ACC112 (cell line): ENCODE results near the gene SLC25A36.

ENCODE experiments used
- H2AFZ ChIP-seq: fragments of 200-600 bp; sonication (generic); one replicate; pipeline ENCODE4 v1.6.0; 2017; ENCODE audit warnings: antibody characterized with exemption, low read length; ENCODE audit not compliant: unreplicated experiment
- H3K27ac ChIP-seq: fragments of 200-600 bp; sonication (generic); 2 replicates; pipeline ENCODE4 v1.5.1; 2014; ENCODE audit warnings: low read depth, mild to moderate bottlenecking, antibody characterized with exemption, low read length, moderate library complexity
- H3K27me3 ChIP-seq: fragments of 200-600 bp; sonication (generic); 2 replicates; pipeline ENCODE4 v1.6.1; 2014; ENCODE audit warnings: mild to moderate bottlenecking, antibody characterized with exemption, low read length, moderate library complexity, mixed read lengths; ENCODE audit not compliant: insufficient read depth
- H3K36me3 ChIP-seq: fragments of 200-600 bp; sonication (generic); 2 replicates; pipeline ENCODE4 v1.6.1; 2016; ENCODE audit warnings: mild to moderate bottlenecking, antibody characterized with exemption, low read length, moderate library complexity, mixed read lengths; ENCODE audit not compliant: insufficient read depth
- H3K4me1 ChIP-seq: fragments of 200-600 bp; sonication (generic); one replicate; pipeline ENCODE4 v1.6.1; 2016; ENCODE audit warnings: low read length, mixed read lengths; ENCODE audit not compliant: insufficient read depth, unreplicated experiment, control insufficient read depth
- H3K4me3 ChIP-seq: fragments of 200-600 bp; sonication (generic); 2 replicates; pipeline ENCODE4 v1.5.1; 2014; ENCODE audit warnings: mild to moderate bottlenecking, low read depth, low read length
- H3K79me2 ChIP-seq: fragments of 200-600 bp; sonication (generic); one replicate; pipeline ENCODE4 v1.6.0; 2016; ENCODE audit warnings: low read length; ENCODE audit not compliant: control insufficient read depth, unreplicated experiment, insufficient read depth

Gene SLC25A36

GRCh38 chr3:140911822-140912221 lies 29.8 kb upstream of the SLC25A36 start:
- Histone ChIP-seq H3K79me2 (no peaks in the 10 kb centered on the region), H3K36me3 (no peaks in the 10 kb centered on the region), H3K4me1 (no peaks in the 10 kb centered on the region), H3K4me3 (no peak overlapping the region), H2AFZ (no peak overlapping the region), H3K27ac (no peak overlapping the region), H3K27me3 (peaks cover 41% of the 10 kb centered on the region)

- no peak overlapping the region for H2AFZ ChIP-seq
- H3K4me1 ChIP-seq: no peaks in the 10 kb centered on the region
- H3K4me3 ChIP-seq: no peak overlapping the region
- H3K36me3 ChIP-seq: no peaks in the 10 kb centered on the region
- H3K27ac ChIP-seq: no peak overlapping the region
- H3K27me3 ChIP-seq: peaks cover 53% of the 10 kb centered on the region
- H3K79me2 ChIP-seq: no peaks in the 10 kb centered on the region
Observed at GRCh38 chr3:140913728-140914127, 27.9 kb upstream of the SLC25A36 start.

GRCh38 chr3:140914384-140914945 lies 27.2 kb upstream of the SLC25A36 start:
- Histone ChIP-seq H3K27ac (no peak overlapping the region), H3K79me2 (no peaks in the 10 kb centered on the region), H3K4me3 (no peak overlapping the region), H3K36me3 (no peaks in the 10 kb centered on the region), H3K4me1 (no peaks in the 10 kb centered on the region), H2AFZ (no peak overlapping the region), H3K27me3 (peaks cover 56% of the 10 kb centered on the region)

DNA sequence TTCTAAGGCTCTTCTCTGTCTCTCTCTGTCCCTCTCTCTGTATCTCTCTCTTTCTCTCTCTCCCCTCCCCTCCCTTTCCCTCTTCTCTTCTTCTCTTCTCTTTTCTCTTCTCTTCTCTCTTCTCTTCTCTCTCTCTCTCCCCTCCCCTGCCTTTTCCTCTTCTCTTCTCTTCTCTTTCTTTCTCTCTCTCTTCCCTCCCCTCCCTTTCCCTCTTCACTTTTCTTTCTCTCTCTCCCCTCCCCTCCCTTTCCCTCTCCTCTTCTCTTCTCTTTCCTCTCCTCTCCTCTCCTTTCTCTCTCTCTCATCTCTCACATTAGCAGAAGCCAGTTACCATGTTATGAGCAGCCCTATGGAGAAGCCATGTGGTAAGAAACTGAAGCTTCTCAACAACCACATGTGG lies 25.0 kb upstream of the SLC25A36 start:
- no peaks in the 10 kb centered on the region for H3K36me3 ChIP-seq
- H3K4me3 ChIP-seq: no peak overlapping the region
- no peak overlapping the region for H3K27ac ChIP-seq
- no peaks in the 10 kb centered on the region for H3K4me1 ChIP-seq
- peaks cover 62% of the 10 kb centered on the region for H3K27me3 ChIP-seq
- no peak overlapping the region for H2AFZ ChIP-seq
- H3K79me2 ChIP-seq: no peaks in the 10 kb centered on the region

DNA sequence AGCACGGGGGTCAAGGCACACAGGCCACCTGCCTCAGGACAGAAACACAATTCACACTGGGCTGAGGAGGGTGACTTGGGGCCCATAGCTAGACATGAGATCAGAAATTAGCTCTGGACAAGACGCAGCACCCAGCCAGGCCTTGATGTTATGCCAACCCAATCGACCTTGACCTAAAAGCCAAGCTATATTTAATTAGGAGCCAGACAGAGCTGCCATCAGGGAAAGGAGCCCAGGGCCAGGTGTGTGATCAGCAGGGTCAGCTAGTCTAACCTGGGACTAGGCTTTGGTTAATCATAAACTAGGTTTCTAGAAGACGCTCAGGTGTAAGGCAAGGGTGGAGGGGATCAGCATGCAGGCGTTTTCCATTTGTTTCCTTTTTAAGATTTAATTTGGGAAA lies 23.9 kb upstream of the SLC25A36 start:
- H3K27me3 ChIP-seq: peaks cover 53% of the 10 kb centered on the region
- no peak overlapping the region for H3K4me3 ChIP-seq
- no peak overlapping the region for H3K27ac ChIP-seq
- H3K4me1 ChIP-seq: no peaks in the 10 kb centered on the region
- no peaks in the 10 kb centered on the region for H3K79me2 ChIP-seq
- H3K36me3 ChIP-seq: no peaks in the 10 kb centered on the region
- no peak overlapping the region for H2AFZ ChIP-seq

DNA sequence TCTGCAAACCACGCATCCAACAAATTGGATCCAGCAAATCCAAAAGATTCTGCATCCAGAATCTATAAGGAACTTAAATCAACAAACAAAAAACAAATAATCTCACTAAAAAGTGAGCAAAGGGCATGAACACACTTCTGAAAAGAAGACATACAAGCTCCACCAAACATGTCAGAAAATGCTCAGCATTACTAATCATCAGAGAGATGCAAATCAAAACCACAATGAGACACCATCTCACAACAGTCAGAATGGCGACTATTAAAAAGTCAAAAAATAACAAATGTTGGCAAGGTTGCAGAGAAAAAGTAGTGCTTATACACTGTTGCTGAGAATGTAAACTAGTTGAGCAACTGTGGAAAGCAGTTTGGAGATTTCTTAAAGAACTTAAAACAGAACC lies 21.6 kb upstream of the SLC25A36 start:
- Histone ChIP-seq H3K4me1 (no peaks in the 10 kb centered on the region), H2AFZ (no peak overlapping the region), H3K79me2 (no peaks in the 10 kb centered on the region), H3K27me3 (peaks cover 43% of the 10 kb centered on the region), H3K4me3 (no peak overlapping the region), H3K27ac (no peak overlapping the region), H3K36me3 (no peaks in the 10 kb centered on the region)

- no peaks in the 10 kb centered on the region for H3K36me3 ChIP-seq
- no peaks in the 10 kb centered on the region for H3K79me2 ChIP-seq
- H3K4me3 ChIP-seq: no peak overlapping the region
- H3K27ac ChIP-seq: no peak overlapping the region
- H2AFZ ChIP-seq: no peak overlapping the region
- no peaks in the 10 kb centered on the region for H3K4me1 ChIP-seq
- H3K27me3 ChIP-seq: peaks cover 21% of the 10 kb centered on the region
Observed at GRCh38 chr3:140922634-140923033, 19.0 kb upstream of the SLC25A36 start.

DNA sequence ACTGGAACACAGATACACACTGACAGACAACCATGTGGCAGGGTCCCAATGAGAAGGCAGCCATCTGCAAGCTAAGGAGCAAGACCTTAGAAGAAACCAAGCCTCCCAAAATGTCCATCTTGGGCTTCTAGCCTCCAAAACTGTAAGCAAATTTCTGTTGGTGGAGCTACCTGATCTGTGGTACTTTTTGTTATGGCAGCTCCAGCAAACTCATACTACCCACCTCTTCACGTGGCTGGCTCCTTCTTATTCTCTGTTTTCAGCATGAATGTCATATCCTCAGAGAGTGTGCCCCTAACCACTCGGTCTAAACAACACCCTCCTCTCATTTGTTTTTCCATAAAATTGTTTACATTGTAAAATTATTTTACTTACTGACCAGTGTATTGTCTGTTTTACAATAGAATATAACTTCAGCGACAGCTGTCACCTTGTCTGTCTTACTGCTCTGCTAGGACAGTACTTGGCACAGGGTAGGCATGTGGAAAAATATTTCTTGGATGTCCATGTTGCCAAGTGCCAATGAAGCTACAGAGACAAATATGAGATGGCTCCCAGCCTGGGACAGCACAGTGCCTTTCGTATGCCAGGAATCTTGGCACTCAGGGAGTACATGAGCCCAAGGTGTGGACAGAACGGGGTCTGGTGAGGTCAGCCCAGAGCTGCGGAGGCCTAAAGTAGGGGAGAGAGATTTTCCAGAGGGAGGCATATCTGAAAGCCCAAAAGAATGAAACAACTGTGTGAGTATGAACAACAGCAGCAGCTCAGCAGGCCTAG lies 17.4 kb upstream of the SLC25A36 start:
- H3K27ac ChIP-seq: no peak overlapping the region
- no peak overlapping the region for H2AFZ ChIP-seq
- H3K36me3 ChIP-seq: no peaks in the 10 kb centered on the region

GRCh38 chr3:140927279-140928069 lies 14.2 kb upstream of the SLC25A36 start:
- no peak overlapping the region for H2AFZ ChIP-seq
- no peaks in the 10 kb centered on the region; the same call in 1 of the 2 replicates for H3K27me3 ChIP-seq
- H3K36me3 ChIP-seq: no peaks in the 10 kb centered on the region
- H3K4me3 ChIP-seq: no peak overlapping the region
- H3K79me2 ChIP-seq: no peaks in the 10 kb centered on the region
- H3K27ac ChIP-seq: no peak overlapping the region
- peaks cover 16% of the 10 kb centered on the region for H3K4me1 ChIP-seq

More for the DNA sequence above, 17.4 kb upstream of the SLC25A36 start:
- Histone ChIP-seq H3K79me2 (no peaks in the 10 kb centered on the region), H3K4me1 (no peaks in the 10 kb centered on the region), H3K27me3 (peaks cover 11% of the 10 kb centered on the region; the same call in 1 of the 2 replicates), H3K4me3 (no peak overlapping the region)

GRCh38 chr3:140929446-140929845 lies 12.2 kb upstream of the SLC25A36 start:
- Histone ChIP-seq H3K36me3 (no peaks in the 10 kb centered on the region), H3K4me3 (no peak overlapping the region), H3K27ac (no peak overlapping the region), H3K4me1 (peaks cover 16% of the 10 kb centered on the region), H2AFZ (no peak overlapping the region), H3K79me2 (no peaks in the 10 kb centered on the region), H3K27me3 (no peaks in the 10 kb centered on the region; the same call in 1 of the 2 replicates)
